GM13976 (cell line): ENCODE data around the gene LRRC23.

ENCODE experiments used
- DNase-seq: peaks from one replicate; pipeline ENCODE4 v3.0.0; 2012; ENCODE audit warnings: low spot score
- CTCF ChIP-seq: IDR thresholded peaks from 2 replicates; pipeline ENCODE4 v1.5.1; 2012; ENCODE audit warnings: borderline replicate concordance, mild to moderate bottlenecking; ENCODE audit not compliant: insufficient read depth; ENCODE audit errors: extremely low read depth, missing control alignments, control extremely low read depth
- in situ Hi-C: fragments of 300-500 bp; cut with MboI; formaldehyde crosslinking; loops from one replicate; pipeline ENCODE4 v1.12.0; 2022; ENCODE audit warnings: low sequenced_read_pairs, mixed read lengths, inconsistent platforms; ENCODE audit not compliant: unreplicated experiment

LRRC23 gene

DNA sequence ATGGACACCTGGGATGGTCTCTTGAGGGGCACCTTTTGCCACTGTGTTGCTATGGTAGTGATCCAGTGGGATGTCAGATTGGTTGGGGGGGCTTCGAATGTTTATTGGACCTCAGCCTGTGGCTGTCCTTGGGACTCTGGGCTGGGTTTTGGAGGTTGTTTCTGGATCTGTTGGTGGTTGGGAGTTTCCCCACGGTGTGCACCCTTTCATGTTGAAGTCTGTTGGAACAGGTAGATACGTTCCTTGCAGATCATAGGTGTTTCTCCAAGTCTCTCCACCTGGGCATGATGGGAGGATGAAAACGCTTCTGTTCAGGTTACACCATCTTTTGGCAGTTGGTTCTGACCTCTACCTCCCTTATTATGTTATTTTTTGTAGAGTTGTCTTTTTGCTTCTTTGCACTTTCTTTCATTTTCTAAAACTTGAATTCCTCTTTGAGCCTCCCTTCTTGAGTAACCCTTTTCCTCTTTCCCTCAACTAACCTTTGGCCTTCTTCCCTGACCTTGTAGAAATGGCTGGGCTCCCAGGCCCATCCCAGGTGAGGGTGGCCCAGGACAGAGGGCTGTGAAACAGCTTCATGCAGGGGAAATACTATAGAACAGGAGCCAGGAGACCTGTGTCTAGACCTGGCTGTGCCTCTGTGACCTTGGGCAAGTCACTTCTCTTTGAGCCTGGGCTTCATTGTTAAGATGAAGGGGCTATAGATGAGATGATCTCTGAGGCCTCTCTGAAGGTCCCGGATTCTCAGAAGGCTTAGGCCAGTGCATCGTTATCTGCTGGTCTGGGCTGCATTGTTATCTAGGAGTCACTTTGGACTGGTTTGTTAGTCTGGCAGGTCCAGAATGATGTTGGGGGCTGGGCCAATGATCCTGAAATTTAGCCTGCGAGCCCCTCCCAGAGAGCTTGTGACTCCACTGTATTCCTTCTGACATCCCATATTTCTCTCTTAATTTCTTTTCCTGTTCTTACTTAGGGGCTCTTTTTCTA lies 25.1 kb downstream of the LRRC23 start:
- no peak for TF ChIP-seq CTCF
- no peak for DNase-seq
- in situ Hi-C loops = loop anchor here (25.0 kb wide), 1 partner anchor 183 kb away; the partner anchor contains the start of gene C1RL

DNA sequence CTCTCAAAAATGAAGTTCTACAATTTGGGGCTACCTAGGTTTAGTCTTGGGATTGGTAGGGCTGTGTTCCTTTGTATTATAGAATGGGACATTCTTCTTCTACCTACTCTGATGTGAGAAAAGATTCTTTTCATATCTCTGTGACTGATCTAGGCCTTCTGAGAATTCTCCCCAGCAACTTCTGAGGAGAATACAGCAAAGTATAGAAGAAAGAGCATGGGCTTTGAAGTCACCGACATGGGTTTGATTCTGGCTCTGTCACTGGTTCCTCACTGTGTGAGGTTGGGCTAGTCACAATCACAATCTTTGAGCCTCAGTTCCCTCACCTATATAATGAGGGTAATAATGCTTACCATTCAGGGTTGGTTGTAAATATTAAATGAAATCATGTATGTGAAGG lies 28.1 kb downstream of the LRRC23 start:
- TF ChIP-seq CTCF = no peak
- in situ Hi-C loops = loop anchor here (25.0 kb wide), 1 partner anchor 180 kb away; the partner anchor contains the start of gene C1RL
- DNase-seq = no peak

GRCh38 chr12:6934110-6934509 lies 29.5 kb downstream of the LRRC23 start:
- TF ChIP-seq CTCF = no peak
- in situ Hi-C loops = loop anchor here (25.0 kb wide), 1 partner anchor 178 kb away; the partner anchor contains the start of gene C1RL
- no peak for DNase-seq

DNA sequence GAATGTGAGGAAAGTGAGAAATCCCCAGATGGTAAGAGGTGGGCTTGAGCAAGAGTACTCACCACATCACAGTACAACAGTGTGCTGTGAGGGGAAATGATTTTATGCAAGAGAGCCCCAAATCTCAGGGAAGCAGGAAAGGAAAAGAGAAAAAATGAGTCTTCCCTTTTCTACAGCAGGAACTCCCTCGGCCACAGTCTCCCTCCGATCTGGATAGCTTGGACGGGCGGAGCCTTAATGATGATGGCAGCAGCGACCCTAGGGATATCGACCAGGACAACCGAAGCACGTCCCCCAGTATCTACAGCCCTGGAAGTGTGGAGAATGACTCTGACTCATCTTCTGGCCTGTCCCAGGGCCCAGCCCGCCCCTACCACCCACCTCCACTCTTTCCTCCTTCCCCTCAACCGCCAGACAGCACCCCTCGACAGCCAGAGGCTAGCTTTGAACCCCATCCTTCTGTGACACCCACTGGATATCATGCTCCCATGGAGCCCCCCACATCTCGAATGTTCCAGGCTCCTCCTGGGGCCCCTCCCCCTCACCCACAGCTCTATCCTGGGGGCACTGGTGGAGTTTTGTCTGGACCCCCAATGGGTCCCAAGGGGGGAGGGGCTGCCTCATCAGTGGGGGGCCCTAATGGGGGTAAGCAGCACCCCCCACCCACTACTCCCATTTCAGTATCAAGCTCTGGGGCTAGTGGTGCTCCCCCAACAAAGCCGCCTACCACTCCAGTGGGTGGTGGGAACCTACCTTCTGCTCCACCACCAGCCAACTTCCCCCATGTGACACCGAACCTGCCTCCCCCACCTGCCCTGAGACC lies 31.0 kb downstream of the LRRC23 start:
- no peak for TF ChIP-seq CTCF
- in situ Hi-C loops = loop anchor here (25.0 kb wide), 1 partner anchor 177 kb away; the partner anchor contains the start of gene C1RL

GRCh38 chr12:6936194-6936635 lies 31.6 kb downstream of the LRRC23 start:
- TF ChIP-seq CTCF = no peak
- in situ Hi-C loops = loop anchor here (25.0 kb wide), 1 partner anchor 176 kb away; the partner anchor contains the start of gene C1RL
- no peak for DNase-seq

More for the DNA sequence above, 31.0 kb downstream of the LRRC23 start:
- DNase-seq = no peak
